ENCODE results near the gene PRKCH.

- no peak for TF ChIP-seq CTCF (IDR thresholded peaks at IDR 0.05; ENCODE audit: poor library complexity)
- no peak for TF ChIP-seq EZH2phosphoT487 (IDR thresholded peaks at IDR 0.05; ENCODE audit: low read depth, severe bottlenecking, unreplicated experiment)
Observed at GRCh38 chr14:61298824-61299223, 22.6 kb upstream of the PRKCH start.

All from hepatocyte (in vitro differentiated cells).